Left kidney (tissue), 2 donors: ENCODE results near the gene ALG14. TPM values are rescaled to one million over a fixed set of nuclear protein-coding genes. Genes with fewer than 3 reads are reported as not detected.
"Not testable (repeated sequence)": the region's sequence is repeated elsewhere in the genome, so short reads cannot be mapped to it uniquely, and the experiment has no call there.

Experiments used
- DNase-seq: peaks from one replicate; pipeline ENCODE4 v3.0.0-alpha.2; 2013
- polyA plus RNA-seq: library from polyadenylated mRNA; unstranded; fragments of 120-200 nt; gene quantifications from one replicate; pipeline ENCODE4 v1.2.1, GENCODE V29; 2013; ENCODE audit not compliant: insufficient read length

ALG14 gene
- polyA plus RNA-seq, 1 donor, result 9.5 TPM

DNA sequence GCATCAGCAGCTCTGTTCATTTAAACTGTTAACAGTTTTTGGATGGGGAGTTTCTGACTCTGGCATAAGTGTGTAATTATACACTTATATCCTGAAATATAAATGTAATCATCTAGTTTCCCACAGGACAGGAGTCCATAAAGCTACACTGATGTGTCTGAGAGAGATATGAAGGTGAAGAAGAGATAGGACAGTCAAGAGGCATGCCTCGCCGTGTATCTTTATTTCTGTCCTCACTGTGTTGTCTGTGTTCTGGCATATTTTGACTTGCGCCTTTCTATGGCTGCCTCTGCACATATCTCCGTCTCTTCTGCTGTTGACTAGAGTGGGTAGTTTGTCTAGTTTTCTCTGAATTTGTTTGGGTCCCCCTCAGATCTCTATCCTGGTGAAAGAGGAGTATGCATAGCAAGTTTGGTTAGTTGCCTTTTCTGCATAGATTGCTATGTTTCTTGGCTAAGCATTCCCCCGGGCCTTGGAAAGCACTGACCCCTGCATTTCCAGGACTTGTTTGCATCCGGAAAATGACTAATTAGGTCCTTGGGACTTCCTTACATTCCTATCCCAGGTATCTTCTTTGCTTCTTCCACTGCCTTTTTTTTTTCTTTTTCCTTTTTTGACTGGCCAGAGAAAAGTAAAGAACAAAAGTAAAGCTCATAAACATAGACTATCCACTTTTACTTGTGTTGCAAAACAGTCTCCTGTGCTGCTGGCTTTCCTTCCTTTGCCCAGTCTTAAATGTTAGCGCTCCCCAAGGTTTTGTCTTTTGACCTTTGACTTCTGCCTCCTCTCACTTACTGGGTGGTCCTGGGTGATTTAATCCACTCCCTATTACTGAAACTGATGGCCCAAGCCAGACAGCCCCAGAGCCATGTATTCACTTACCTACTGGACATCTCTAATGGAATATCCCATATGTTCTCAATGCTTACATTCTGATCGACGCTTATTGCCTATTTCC, 118.2 kb downstream of the ALG14 start:
- no peak for DNase-seq

DNA sequence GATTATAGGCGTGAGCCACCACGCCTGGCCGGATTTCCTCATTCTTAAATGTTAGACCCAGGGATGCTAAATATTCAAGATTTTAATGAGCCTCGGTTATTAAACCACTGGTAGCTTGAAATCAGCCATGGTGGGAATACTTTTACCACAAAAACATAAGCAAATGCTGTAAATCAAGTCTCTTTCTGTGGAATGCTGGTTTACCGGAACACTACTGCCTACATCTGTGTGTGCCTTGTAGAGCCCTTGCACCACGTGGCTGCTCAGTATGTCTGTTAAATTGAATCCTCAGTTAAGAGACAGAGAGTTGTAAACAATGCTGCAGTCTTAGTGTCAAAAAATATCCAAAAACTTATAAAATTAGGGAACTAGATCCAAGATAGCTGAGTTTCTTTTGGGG, 119.0 kb downstream of the ALG14 start:
- no peak for DNase-seq

DNA sequence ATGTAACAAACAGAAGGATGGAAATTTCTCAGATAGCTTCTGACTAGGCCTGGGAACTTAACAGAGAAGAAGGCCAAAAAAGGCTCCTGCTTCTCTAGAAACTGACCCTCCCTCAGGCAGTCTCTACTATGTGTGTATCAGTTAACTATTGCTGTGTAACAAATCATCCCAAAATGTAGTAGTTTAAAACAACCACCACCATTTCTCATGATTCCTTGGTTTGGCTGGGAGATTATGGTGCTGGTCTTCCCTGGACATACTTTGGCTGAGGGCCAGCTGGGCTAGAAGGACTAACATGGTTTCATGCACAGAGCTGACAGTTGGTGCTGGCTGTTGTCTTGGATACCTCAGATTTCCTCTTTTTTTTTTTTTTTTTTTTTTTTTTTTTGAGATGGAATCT, 119.6 kb downstream of the ALG14 start:
- DNase-seq, result no peak

- no peak for DNase-seq
These were observed 120.2 kb downstream of the ALG14 start for GRCh38 chr1:94952539-94952938.

DNA sequence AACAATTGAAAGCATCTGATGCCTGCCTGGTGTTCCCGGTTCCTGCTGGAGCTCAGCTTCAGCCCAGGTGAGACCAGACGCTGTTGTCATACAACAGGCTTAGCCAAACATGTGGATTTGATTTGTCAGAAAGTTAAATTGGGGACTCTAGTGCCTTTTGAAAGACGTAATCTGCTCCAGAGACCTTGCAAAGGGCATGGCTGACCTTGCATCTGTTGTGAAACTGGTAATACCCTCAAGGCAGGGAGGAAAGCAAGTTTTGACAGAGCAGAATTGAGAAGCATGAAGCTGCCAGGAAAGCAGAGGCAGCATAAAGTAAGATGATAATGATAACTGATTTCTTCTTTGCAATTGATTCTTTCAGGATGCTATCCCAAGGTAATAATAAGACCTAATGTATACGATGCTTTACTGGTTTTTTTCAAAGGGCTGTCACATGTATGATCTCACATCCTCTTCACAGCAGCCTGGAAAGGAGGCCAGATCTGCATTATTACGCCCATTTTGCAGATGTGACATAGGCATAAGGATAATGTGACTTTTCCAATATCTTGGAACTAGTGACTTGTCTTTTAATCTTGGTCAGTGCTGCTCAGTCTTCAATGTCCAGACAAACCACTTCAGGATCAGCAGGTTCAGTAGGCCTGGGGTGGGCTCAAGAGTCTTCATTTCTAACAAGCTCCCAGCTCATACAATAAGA, 121.1 kb downstream of the ALG14 start:
- DNase-seq, result no peak

- no peak for DNase-seq
These were observed 121.7 kb downstream of the ALG14 start for GRCh38 chr1:94951046-94951445.

GRCh38 chr1:94949681-94950661, 122.8 kb downstream of the ALG14 start:
- no peak for DNase-seq

GRCh38 chr1:94947437-94947836, 125.3 kb downstream of the ALG14 start:
- DNase-seq, result no peak

DNA sequence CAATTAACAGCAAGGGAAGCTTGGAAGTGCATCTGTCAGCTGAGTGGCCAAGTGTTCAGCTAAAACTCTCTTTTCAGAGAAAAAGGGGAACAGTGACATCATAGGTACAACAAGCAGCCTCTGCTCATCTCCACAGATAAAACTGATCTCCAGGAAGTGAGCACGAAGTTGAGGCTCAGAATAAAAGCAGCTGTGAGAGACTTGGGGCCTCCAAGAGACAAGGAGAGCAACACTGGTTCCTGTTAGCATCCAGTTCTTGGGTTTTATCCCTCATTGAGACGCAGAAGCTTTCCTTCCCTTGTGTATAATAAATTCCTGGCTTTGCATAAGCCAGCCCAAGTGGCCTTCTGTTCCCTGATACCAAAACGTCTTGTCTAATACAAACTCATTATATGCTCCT, 125.9 kb downstream of the ALG14 start:
- no peak for DNase-seq

- DNase-seq, result no peak
These were observed 130.3 kb downstream of the ALG14 start for GRCh38 chr1:94942171-94943128.

- DNase-seq, result not testable (repeated sequence)
These were observed 131.3 kb downstream of the ALG14 start for GRCh38 chr1:94941480-94941879.

DNA sequence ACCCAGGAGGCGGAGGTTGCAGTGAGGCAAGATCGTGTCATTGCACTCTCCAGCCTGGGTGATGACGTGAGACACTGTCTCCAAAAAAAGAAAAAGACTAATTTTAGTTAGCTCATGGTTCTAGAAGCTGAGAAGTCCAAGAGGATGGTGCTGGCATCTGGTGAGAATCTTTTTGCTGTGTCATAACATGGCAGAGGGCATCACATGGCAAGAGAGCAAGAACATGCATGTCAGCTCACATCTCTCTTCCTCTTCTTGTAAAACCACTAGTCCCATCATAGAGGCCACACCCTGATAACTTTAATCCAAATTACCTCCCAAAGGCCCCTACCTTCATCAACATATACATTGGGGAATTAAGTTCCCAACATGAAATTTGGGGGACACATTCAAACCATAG, 132.0 kb downstream of the ALG14 start:
- DNase-seq, result no peak

DNA sequence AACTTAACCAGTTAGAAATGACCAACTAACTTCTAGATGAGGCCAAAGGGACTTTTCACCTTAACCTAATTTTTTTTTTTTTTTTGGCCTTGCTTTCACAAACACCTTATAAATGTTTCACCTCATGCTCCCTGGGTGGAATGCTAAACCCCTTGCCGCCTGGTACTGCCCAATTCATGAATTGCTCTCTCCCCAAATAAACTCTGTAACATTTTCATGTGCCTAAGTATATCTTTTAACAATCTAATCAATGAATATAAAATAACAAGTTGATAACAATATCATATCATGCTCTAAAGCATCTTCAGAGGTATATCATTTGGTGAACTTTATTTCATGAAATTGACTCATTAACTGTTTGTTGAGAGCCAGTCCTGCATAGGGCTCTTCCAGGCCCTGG, 134.9 kb downstream of the ALG14 start:
- DNase-seq, result no peak

DNA sequence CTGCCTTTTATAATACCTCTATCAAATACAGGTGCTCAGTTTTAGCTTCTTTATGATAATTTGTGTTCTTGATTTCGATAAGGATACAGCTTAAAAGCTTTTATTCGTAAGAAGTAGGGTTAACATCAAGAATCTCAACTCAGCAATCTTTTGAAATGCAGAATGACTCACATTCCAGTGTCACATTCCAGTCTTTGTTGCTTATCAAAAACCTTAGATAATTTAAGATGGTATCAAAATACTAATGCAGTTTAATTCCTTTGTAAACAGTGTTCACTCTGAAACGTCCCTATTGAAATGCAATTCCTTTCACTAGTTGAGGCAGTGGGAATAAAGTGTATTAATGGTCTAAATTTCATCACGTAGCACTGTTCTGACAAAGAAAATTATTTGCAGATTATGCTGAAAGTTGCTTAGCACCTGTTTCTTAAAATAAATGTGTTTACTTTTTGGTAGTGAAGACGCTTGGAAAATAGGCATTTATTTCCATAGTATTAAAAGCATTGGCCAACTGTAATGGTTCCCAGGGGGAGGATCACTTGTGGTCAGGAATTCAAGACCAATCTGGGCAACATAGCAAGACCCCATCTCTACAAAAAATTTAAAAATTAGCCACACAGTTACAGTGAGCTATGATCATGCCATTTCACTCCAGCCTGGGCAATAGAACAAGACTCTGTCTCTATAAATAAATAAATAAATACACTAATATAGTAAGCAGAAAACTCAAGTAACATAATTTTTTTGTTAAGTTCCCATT, 135.7 kb downstream of the ALG14 start:
- no peak for DNase-seq

- DNase-seq, result no peak
These were observed 137.3 kb downstream of the ALG14 start for GRCh38 chr1:94935476-94935875.

GRCh38 chr1:94935034-94935433, 137.7 kb downstream of the ALG14 start:
- no peak for DNase-seq

- no peak for DNase-seq
These were observed 138.2 kb downstream of the ALG14 start for GRCh38 chr1:94934551-94934950.

DNA sequence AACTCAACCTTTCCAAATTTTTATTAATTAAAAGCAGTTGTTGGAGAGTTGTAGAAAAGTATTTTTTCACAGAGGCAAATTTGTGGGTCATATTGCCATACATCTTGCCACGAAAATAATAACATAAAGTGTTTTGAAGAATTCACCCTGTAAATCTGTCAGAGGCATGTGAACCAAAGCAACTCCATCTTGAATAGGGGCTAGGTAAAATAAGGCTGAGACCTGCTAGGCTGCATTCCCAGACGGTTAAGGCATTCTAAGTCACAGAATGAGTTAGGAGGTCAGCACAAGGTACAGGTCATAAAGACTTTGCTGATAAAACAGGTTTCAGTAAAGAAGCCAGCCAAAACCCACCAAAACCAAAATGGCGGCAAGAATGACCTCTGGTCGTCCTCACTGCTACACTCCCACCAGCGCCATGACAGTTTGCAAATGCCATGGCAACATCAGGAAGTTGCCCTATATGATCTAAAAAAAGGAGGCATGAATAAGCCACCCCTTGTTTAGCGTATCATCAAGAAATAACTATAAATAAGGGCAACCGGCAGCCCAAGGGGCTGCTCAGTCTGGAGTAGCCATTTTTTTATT, 141.4 kb downstream of the ALG14 start:
- DNase-seq, result no peak

DNA sequence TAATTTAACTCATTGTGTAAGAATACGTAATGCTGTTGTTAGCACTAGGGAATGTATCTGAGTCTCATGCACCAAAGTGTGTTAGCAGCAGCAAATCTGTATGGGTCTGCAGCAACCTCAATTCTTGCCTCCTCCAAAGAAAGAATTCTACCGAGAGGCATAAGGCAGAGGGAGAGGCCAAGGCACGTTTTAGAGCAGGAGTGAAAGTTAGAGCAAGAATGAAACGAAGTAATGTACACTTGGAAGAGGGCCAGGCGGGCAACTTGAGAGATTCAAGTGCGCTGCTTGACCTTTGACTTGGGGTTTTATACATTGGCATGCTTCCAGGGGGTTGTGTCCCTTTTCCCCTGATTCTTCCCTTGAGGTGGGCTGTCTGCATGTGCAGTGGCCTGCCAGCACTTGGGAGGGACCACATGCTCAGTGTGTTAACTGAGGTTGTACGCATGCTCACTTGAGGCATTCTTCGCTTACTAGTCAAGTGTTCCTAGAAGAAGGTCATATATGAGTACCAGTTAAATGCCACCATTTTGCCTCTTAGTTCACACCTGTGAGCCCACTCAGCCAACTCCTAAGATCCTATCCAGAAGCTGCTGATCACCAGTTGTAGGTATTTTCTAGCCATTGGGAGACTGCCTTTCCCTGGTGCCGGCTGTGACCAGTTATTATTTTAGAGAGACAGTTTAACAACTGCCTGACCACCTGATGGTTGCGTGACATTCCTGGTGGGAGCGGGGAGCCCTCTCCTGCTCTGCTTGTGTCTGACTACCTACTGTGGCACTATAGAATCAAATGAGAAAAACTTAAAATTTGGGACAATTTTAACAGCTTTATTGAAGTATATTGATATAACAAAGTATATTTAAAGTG, 143.2 kb downstream of the ALG14 start:
- DNase-seq, result no peak
